HepG2 (cell line): Measurements from ENCODE around the gene CD248. TPM values are rescaled to one million over a fixed set of nuclear protein-coding genes. Genes with fewer than 3 reads are reported as not detected.

Experiments used
- CCAR2 ChIP-seq: fragments of 200-400 bp; formaldehyde crosslinking; optimal IDR thresholded peaks from 2 replicates; pipeline ENCODE3; 2018; ENCODE audit warnings: low read depth, mild to moderate bottlenecking, low read length, moderate library complexity
- FOXA1 ChIP-seq, 2 experiments: fragments of 450-650 bp in 1 of 2; sonication (generic) in 1 of 2; formaldehyde crosslinking in 1 of 2; IDR thresholded peaks; 2 replicates each; pipeline versions ENCODE4 v1.4.0 to v1.6.1; 2016 to 2020; ENCODE audit warnings: missing genetic modification reagents in 1 of 2
- FOXC1 ChIP-seq: sonication (generic); formaldehyde crosslinking; IDR thresholded peaks from 2 replicates; pipeline ENCODE4 v1.8.0; 2022; ENCODE audit warnings: mild to moderate bottlenecking, missing genetic modification reagents, borderline replicate concordance
- HCFC1 ChIP-seq: fragments of 150-350 bp; IDR thresholded peaks from 2 replicates; pipeline ENCODE4 v1.6.1; 2014; ENCODE audit warnings: low read depth, low read length
- HNRNPLL ChIP-seq: fragments of 200-400 bp; formaldehyde crosslinking; IDR thresholded peaks from 2 replicates; pipeline ENCODE4 v1.6.1; 2017; ENCODE audit warnings: mild to moderate bottlenecking, low read depth, low read length; ENCODE audit not compliant: poor library complexity, severe bottlenecking
- LBX2 ChIP-seq: sonication (generic); formaldehyde crosslinking; IDR thresholded peaks from 2 replicates; pipeline ENCODE4 v1.5.0; 2020; ENCODE audit warnings: missing genetic modification reagents, mild to moderate bottlenecking, borderline replicate concordance
- MED13 ChIP-seq: sonication (generic); formaldehyde crosslinking; IDR thresholded peaks from 2 replicates; pipeline ENCODE4 v1.5.0; 2020; ENCODE audit warnings: missing genetic modification reagents
- PCBP1 ChIP-seq: fragments of 200-400 bp; formaldehyde crosslinking; IDR thresholded peaks from 2 replicates; pipeline ENCODE4 v1.6.1; 2017; ENCODE audit warnings: mild to moderate bottlenecking, low read depth, low read length, borderline replicate concordance
- RARG ChIP-seq: sonication (generic); formaldehyde crosslinking; IDR thresholded peaks from 2 replicates; pipeline ENCODE4 v1.4.0; 2020; ENCODE audit warnings: low read depth, mild to moderate bottlenecking, missing genetic modification reagents
- TBX3 ChIP-seq: fragments of 450-650 bp; IDR thresholded peaks from 2 replicates; pipeline ENCODE4 v1.6.1; 2017; ENCODE audit warnings: antibody characterized with exemption, mild to moderate bottlenecking, inconsistent platforms, borderline replicate concordance
- TOE1 ChIP-seq: sonication (generic); formaldehyde crosslinking; IDR thresholded peaks from 2 replicates; pipeline ENCODE4 v1.4.0; 2020; ENCODE audit warnings: mild to moderate bottlenecking, missing genetic modification reagents
- ZFX ChIP-seq: sonication (generic); formaldehyde crosslinking; IDR thresholded peaks from 2 replicates; pipeline ENCODE4 v1.4.0; 2020; ENCODE audit warnings: mild to moderate bottlenecking, low read depth, missing genetic modification reagents, moderate library complexity
- ZNF10 ChIP-seq: sonication (generic); formaldehyde crosslinking; IDR thresholded peaks from 2 replicates; pipeline ENCODE4 v1.4.0; 2020; ENCODE audit warnings: mild to moderate bottlenecking, low read depth, missing genetic modification reagents, borderline replicate concordance
- ZNF432 ChIP-seq: sonication (generic); formaldehyde crosslinking; IDR thresholded peaks from 2 replicates; pipeline ENCODE4 v1.5.0; 2020; ENCODE audit warnings: missing genetic modification reagents, mild to moderate bottlenecking, borderline replicate concordance
- ZNF772 ChIP-seq: sonication (generic); formaldehyde crosslinking; IDR thresholded peaks from 2 replicates; pipeline ENCODE4 v1.5.0; 2020; ENCODE audit warnings: mild to moderate bottlenecking, missing genetic modification reagents
- ZNF879 ChIP-seq: sonication (generic); formaldehyde crosslinking; IDR thresholded peaks from 2 replicates; pipeline ENCODE4 v1.8.1; 2023; ENCODE audit warnings: missing genetic modification reagents
- polyA plus RNA-seq, 8 experiments: library from polyadenylated mRNA; depleted of rRNA in 3 of 8; stranded (reverse) in 7 of 8; unstranded in 1 of 8; fragments of >200 nt; fragmentation: Illumina TruSeq in 4 of 8; extraction: Trizol in 4 of 8; gene quantifications; 2 replicates each; pipeline versions ENCODE4 v1.2.1 to v1.2.3, GENCODE V29; 2011 to 2016; ENCODE audit warnings: low read depth in 4 of 8, missing spikeins in 1 of 8, mixed read lengths in 1 of 8; ENCODE audit not compliant: insufficient read depth in 1 of 8
- total RNA-seq, 5 experiments: library from RNA; depleted of rRNA; stranded (reverse); fragments of >200 nt; fragmentation: Illumina TruSeq; extraction: Trizol; gene quantifications; 2 replicates each; pipeline ENCODE4 v1.2.3, GENCODE V29; 2016; ENCODE audit warnings: low read depth in 1 of 5
- TF ChIP-seq, protein P1 (sequence below): sonication (generic); formaldehyde crosslinking; IDR thresholded peaks from 2 replicates; pipeline ENCODE4 v1.5.0; 2020; ENCODE audit warnings: mild to moderate bottlenecking, missing genetic modification reagents
- TF ChIP-seq, protein P2 (sequence below): sonication (generic); formaldehyde crosslinking; IDR thresholded peaks from 2 replicates; pipeline ENCODE4 v1.5.1; 2020; ENCODE audit warnings: mild to moderate bottlenecking, missing genetic modification reagents, moderate library complexity
- TF ChIP-seq, protein P3 (sequence below): sonication (generic); formaldehyde crosslinking; IDR thresholded peaks from 2 replicates; pipeline ENCODE4 v1.4.0; 2020; ENCODE audit warnings: mild to moderate bottlenecking, missing genetic modification reagents
- TF ChIP-seq, protein P4 (sequence below): sonication (generic); formaldehyde crosslinking; IDR thresholded peaks from 2 replicates; pipeline ENCODE4 v1.4.0; 2020; ENCODE audit warnings: missing genetic modification reagents

Gene CD248
- total and polyA plus RNA-seq, 2 of the 13 experiments (the other 11 are each of a cell fraction or from before 2014, with no cell fraction given), result 0.25 to 0.35 TPM

GRCh38 chr11:66268952-66269905, 47.6 kb downstream of the CD248 start (continued):
- no peak for TF ChIP-seq LBX2 (CRISPR knock-in tag)
- TF ChIP-seq FOXA1 (IDR thresholded peaks at IDR 0.05), result no peak
- TF ChIP-seq FOXA1 (CRISPR knock-in tag; IDR thresholded peaks at IDR 0.05), result no peak
- no peak for TF ChIP-seq MED13
- no peak for TF ChIP-seq PCBP1
- TF ChIP-seq ZNF879 (CRISPR knock-in tag), result no peak
- 0 out of 2 replicates have a peak, but pooled peaks have one; percentile 5 for TF ChIP-seq ZNF772 (CRISPR knock-in tag)
- TF ChIP-seq, protein P1, sequence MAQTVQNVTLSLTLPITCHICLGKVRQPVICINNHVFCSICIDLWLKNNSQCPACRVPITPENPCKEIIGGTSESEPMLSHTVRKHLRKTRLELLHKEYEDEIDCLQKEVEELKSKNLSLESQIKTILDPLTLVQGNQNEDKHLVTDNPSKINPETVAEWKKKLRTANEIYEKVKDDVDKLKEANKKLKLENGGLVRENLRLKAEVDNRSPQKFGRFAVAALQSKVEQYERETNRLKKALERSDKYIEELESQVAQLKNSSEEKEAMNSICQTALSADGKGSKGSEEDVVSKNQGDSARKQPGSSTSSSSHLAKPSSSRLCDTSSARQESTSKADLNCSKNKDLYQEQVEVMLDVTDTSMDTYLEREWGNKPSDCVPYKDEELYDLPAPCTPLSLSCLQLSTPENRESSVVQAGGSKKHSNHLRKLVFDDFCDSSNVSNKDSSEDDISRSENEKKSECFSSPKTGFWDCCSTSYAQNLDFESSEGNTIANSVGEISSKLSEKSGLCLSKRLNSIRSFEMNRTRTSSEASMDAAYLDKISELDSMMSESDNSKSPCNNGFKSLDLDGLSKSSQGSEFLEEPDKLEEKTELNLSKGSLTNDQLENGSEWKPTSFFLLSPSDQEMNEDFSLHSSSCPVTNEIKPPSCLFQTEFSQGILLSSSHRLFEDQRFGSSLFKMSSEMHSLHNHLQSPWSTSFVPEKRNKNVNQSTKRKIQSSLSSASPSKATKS (CRISPR knock-in tag), result no peak
- TF ChIP-seq, protein P2, sequence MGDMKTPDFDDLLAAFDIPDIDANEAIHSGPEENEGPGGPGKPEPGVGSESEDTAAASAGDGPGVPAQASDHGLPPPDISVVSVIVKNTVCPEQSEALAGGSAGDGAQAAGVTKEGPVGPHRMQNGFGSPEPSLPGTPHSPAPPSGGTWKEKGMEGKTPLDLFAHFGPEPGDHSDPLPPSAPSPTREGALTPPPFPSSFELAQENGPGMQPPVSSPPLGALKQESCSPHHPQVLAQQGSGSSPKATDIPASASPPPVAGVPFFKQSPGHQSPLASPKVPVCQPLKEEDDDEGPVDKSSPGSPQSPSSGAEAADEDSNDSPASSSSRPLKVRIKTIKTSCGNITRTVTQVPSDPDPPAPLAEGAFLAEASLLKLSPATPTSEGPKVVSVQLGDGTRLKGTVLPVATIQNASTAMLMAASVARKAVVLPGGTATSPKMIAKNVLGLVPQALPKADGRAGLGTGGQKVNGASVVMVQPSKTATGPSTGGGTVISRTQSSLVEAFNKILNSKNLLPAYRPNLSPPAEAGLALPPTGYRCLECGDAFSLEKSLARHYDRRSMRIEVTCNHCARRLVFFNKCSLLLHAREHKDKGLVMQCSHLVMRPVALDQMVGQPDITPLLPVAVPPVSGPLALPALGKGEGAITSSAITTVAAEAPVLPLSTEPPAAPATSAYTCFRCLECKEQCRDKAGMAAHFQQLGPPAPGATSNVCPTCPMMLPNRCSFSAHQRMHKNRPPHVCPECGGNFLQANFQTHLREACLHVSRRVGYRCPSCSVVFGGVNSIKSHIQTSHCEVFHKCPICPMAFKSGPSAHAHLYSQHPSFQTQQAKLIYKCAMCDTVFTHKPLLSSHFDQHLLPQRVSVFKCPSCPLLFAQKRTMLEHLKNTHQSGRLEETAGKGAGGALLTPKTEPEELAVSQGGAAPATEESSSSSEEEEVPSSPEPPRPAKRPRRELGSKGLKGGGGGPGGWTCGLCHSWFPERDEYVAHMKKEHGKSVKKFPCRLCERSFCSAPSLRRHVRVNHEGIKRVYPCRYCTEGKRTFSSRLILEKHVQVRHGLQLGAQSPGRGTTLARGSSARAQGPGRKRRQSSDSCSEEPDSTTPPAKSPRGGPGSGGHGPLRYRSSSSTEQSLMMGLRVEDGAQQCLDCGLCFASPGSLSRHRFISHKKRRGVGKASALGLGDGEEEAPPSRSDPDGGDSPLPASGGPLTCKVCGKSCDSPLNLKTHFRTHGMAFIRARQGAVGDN (CRISPR knock-in tag), result peak; percentile 36; the same call in 1 of the 2 replicates
- TF ChIP-seq, protein P3, sequence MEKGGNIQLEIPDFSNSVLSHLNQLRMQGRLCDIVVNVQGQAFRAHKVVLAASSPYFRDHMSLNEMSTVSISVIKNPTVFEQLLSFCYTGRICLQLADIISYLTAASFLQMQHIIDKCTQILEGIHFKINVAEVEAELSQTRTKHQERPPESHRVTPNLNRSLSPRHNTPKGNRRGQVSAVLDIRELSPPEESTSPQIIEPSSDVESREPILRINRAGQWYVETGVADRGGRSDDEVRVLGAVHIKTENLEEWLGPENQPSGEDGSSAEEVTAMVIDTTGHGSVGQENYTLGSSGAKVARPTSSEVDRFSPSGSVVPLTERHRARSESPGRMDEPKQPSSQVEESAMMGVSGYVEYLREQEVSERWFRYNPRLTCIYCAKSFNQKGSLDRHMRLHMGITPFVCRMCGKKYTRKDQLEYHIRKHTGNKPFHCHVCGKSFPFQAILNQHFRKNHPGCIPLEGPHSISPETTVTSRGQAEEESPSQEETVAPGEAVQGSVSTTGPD (CRISPR knock-in tag), result no peak
- no peak for TF ChIP-seq ZNF10 (CRISPR knock-in tag)
- TF ChIP-seq HCFC1, result no peak
- TF ChIP-seq RARG (CRISPR knock-in tag), result no peak
- TF ChIP-seq, protein P4, sequence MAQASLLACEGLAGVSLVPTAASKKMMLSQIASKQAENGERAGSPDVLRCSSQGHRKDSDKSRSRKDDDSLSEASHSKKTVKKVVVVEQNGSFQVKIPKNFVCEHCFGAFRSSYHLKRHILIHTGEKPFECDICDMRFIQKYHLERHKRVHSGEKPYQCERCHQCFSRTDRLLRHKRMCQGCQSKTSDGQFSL (CRISPR knock-in tag), result peak; percentile 31; the same call in 1 of the 2 replicates
- no peak for TF ChIP-seq ZNF432 (CRISPR knock-in tag)
- TF ChIP-seq TBX3, result no peak
- no peak for TF ChIP-seq TOE1 (CRISPR knock-in tag)
- TF ChIP-seq HNRNPLL, result no peak
- TF ChIP-seq CCAR2, result no peak
- TF ChIP-seq ZFX (CRISPR knock-in tag), result no peak
- no peak for TF ChIP-seq FOXC1 (CRISPR knock-in tag)
